Measurements from ENCODE around the gene SPTBN1. TPM values are rescaled to one million over a fixed set of nuclear protein-coding genes. Genes with fewer than 3 reads are reported as not detected.

The SPTBN1 gene
- total and polyA plus RNA-seq, 2 of the 13 experiments (the other 11 are each of a cell fraction or from before 2014, with no cell fraction given) = 123 to 299 TPM

DNA sequence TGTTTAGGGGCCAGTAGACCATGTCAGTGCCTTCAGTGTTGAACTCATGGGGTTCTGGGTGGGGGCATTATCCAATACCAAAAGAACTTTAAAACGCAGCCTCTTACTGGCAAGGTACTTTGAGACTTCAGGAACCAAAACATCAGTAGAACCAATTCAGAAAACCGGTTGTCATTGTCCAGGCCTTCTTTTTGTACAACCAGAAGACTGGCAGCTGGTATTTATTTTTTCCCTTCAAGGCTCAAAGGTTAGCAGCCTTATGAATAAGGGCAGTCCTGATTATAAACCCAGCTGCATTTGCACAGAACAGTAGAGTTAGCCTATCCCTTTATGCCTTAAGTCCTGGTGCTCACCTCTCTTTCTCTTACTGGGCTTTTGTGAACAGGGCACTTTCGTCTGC, 153.5 kb downstream of the SPTBN1 start (continued):
- TF ChIP-seq, protein P1, sequence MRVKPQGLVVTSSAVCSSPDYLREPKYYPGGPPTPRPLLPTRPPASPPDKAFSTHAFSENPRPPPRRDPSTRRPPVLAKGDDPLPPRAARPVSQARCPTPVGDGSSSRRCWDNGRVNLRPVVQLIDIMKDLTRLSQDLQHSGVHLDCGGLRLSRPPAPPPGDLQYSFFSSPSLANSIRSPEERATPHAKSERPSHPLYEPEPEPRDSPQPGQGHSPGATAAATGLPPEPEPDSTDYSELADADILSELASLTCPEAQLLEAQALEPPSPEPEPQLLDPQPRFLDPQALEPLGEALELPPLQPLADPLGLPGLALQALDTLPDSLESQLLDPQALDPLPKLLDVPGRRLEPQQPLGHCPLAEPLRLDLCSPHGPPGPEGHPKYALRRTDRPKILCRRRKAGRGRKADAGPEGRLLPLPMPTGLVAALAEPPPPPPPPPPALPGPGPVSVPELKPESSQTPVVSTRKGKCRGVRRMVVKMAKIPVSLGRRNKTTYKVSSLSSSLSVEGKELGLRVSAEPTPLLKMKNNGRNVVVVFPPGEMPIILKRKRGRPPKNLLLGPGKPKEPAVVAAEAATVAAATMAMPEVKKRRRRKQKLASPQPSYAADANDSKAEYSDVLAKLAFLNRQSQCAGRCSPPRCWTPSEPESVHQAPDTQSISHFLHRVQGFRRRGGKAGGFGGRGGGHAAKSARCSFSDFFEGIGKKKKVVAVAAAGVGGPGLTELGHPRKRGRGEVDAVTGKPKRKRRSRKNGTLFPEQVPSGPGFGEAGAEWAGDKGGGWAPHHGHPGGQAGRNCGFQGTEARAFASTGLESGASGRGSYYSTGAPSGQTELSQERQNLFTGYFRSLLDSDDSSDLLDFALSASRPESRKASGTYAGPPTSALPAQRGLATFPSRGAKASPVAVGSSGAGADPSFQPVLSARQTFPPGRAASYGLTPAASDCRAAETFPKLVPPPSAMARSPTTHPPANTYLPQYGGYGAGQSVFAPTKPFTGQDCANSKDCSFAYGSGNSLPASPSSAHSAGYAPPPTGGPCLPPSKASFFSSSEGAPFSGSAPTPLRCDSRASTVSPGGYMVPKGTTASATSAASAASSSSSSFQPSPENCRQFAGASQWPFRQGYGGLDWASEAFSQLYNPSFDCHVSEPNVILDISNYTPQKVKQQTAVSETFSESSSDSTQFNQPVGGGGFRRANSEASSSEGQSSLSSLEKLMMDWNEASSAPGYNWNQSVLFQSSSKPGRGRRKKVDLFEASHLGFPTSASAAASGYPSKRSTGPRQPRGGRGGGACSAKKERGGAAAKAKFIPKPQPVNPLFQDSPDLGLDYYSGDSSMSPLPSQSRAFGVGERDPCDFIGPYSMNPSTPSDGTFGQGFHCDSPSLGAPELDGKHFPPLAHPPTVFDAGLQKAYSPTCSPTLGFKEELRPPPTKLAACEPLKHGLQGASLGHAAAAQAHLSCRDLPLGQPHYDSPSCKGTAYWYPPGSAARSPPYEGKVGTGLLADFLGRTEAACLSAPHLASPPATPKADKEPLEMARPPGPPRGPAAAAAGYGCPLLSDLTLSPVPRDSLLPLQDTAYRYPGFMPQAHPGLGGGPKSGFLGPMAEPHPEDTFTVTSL (CRISPR knock-in tag; IDR thresholded peaks at IDR 0.05; ENCODE audit: borderline replicate concordance) = peak; percentile 81; the same call in 1 of the 2 replicates
- TF ChIP-seq ZNF772 (CRISPR knock-in tag; IDR thresholded peaks at IDR 0.05) = no peak
- TF ChIP-seq BCL6 (CRISPR knock-in tag; IDR thresholded peaks at IDR 0.05) = 0 out of 2 replicates have a peak, but pooled peaks have one; percentile 34
- TF ChIP-seq NR2F2 (IDR thresholded peaks at IDR 0.05; ENCODE audit: borderline replicate concordance, low read depth) = peak; percentile 46; the same call in 1 of the 2 replicates

DNA sequence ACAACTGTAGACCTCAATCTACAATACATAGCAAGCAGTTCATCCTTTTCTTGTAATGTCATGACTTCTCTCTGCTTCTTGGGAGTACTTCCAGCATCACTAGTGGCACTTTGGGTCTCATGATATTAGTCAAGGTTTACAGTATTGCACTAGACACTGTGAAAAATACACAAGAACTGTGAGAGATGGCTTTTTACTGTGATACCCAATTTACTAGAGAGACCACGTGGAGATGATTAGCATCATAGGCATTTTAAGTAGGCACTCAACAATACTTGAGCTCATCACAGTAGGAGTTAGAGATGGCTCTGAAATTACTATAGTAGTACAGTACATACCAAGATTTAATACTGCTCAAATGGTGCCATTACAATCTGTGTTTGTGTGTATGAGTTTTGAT, 154.6 kb downstream of the SPTBN1 start:
- DNase-seq (ENCODE audit: low spot score) = no peak

More for the DNA sequence above, 154.6 kb downstream of the SPTBN1 start:
- in situ Hi-C loops (cut with HindIII; ENCODE audit: extremely low pct_ligation_motif_present, low pct_unique_long_range_greater_than_20kb) (no loop called here), intact Hi-C loops (cut with micrococcal nuclease; ENCODE audit: unreplicated experiment) (no loop called here)
- FAIRE-seq = no peak
- ChIA-PET CTCF (ENCODE audit: low intra/inter-chr PET ratio, low total read pairs) (no interaction called here), POLR2A (no interaction called here)
- BruUV-seq (replicated peaks) = no TSS peak
- Histone ChIP-seq H2AFZ (ENCODE audit: low read length) (no peak overlapping the region), H3K4me1 (ENCODE audit: insufficient read depth, low read length) (peaks cover 83% of the 10 kb centered on the region), H3K36me3 (replicated peaks in 1 of 2; ENCODE audit: control insufficient read depth in 1 of 2, insufficient read depth in 2 of 2, low read length in 2 of 2) (peaks cover 29 to 64% of the 10 kb centered on the region in 2 experiments), H3K79me2 (ENCODE audit: insufficient read depth, low read length) (peaks cover 97% of the 10 kb centered on the region), H3K4me3 (replicated peaks in 1 of 3; ENCODE audit: insufficient read depth in 1 of 3, low read depth in 2 of 3, low read length in 3 of 3) (no peak overlapping the region), H3K4me2 (ENCODE audit: low read depth, low read length) (no peak overlapping the region), H3K27me3 (ENCODE audit: control insufficient read depth in 1 of 2, insufficient read depth in 2 of 2, low read length in 2 of 2) (no peaks in the 10 kb centered on the region), H3K9ac (ENCODE audit: insufficient read depth, low read depth, low read length) (no peak overlapping the region), H3K9me3 (ENCODE audit: low read length) (no peaks in the 10 kb centered on the region), H3K27ac (ENCODE audit: extremely low read length, insufficient read depth, low read length) (no peak overlapping the region), H4K20me1 (ENCODE audit: insufficient read depth, low read length) (peaks cover 76% of the 10 kb centered on the region)
- TF ChIP-seq SNAI1 (CRISPR knock-in tag; IDR thresholded peaks at IDR 0.05; ENCODE audit: borderline replicate concordance) (no peak), ZNF354B (CRISPR knock-in tag; IDR thresholded peaks at IDR 0.05) (0 out of 2 replicates have a peak, but pooled peaks have one; percentile 78)
- no peak for ATAC-seq
- 76% methylated on average over 1 of the region's 1 CpG for WGBS (ENCODE audit: low lambda C conversion rate)
